Measurements from ENCODE around the gene PPIL6. TPM values are rescaled to one million over a fixed set of nuclear protein-coding genes. Genes with fewer than 3 reads are reported as not detected.
A peak's percentile ranks its signal among the peaks of the same experiment; 100 is the strongest.
"Not testable (repeated sequence)": the region's sequence is repeated elsewhere in the genome, so short reads cannot be mapped to it uniquely, and the experiment has no call there.

Gene PPIL6
- total RNA-seq, 1 experiment from 2014 or later, result 1.6 TPM

DNA sequence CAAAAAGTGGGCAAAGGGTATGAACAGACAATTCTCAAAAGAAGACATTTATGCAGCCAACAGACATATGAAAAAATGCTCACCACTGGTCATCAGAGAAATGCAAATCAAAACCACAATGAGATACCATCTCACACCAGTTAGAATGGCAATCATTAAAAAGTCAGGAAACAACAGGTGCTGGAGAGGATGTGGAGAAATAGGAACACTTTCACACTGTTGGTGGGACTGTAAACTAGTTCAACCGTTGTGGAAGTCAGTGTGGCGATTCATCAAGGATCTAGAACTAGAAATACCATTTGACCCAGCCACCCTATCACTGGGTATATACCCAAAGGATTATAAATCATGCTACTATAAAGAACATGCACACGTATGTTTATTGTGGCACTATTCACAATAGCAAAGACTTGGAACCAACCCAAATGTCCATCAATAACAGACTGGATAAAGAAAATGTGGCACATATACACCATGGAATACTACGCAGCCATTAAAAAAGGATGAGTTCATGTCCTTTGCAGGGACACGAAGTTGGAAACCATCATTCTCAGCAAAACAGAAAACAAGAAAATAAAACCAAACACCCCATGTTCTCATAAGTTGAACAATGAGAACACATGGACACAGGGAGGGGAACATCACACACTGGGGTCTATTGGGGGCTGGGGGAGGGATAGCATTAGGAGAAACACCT, 75.9 kb downstream of the PPIL6 start:
- DNase-seq (ENCODE audit: low read depth), result not testable (repeated sequence)

DNA sequence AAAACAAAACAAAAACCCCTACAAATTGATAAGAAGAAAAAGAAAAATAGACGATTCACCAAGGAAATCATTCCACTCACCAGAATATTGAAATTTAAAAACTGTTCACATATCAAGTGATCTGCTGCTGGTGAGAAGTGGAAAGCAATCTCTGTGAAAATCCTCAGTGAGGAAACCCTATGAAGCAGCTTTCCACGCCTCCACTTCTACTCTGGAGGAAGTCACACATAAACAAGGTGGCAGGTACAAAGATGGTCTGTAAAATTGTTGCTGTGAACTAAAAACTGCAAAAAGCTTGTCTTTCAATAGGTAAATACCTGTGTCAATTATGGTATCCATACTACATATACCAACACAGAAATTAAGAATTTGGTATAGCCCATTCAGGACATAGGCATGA, 76.7 kb downstream of the PPIL6 start:
- no peak for DNase-seq (ENCODE audit: low read depth)

DNA sequence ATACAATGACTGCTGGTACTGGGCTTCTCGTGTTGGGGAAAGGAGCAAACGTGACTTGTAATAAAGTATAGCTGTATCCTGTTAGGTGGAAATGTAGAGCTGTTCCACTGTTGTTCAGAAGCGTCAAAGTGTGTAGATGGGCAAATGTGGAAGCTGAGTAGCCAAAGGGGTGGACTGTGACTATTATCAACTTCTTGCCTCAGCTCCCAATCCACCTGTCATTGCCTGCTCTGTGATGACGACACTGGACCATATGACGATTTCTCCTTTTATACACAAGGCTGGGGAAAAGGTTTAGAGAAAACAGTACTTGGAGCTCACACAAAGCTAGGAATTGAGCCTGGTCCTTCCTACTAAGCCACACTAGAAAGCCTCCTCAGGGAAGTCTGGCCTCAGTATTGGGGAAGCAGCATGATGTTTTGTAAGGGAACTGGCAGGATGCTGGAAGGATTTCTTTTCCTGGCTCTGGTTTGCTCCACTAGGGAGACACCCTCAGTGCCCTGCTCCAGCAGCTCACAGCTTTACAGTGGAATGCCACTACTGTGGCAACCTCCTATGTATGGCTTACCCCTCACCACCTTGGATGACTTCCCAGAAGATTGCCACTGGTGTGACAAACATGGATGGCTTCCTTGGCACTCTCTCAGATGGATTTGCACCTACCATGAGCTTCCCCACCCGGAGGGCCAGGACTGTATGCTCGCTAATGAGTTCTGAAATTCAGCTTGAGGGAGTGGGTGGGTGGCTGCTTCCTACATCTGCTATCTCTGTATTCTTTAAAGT, 78.1 kb downstream of the PPIL6 start:
- DNase-seq (ENCODE audit: low read depth), result no peak

DNA sequence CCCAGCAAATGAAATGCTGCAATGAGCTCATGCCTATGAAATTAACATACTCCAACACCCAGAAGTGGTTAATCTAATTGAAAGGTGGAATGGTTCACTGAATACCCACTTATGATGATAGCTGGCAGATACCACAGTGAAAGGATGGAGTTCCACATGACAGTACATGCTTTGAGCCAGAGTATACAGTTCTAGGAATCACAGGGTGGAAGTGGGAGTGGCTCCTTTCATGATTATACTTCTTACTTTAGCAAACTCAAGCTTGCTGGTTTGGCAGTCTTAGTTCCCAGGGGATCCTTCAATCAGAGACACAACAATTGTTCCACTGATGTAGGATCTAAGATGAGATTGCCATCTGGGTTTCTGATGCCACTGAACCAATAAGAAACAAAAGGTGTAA, 79.6 kb downstream of the PPIL6 start:
- no peak for DNase-seq (ENCODE audit: low read depth)

DNA sequence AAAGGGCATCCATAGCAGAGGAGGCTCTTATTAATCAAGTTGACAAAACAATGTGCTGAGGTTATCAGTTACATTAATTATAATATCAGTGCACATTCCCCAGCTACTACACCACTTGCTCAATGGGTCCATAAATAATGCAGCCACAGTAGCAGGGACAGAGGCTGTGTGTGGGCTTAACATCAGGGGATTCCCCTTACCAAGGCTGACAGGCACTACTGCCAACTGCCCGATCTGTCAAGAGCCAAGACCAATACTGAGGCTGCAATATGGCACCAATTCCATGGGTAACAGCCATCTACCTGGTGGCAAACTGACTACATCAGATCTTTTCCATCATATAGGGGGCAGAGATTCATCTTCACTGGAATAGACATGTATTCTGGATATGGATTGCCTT, 80.1 kb downstream of the PPIL6 start:
- DNase-seq (ENCODE audit: low read depth), result no peak

DNA sequence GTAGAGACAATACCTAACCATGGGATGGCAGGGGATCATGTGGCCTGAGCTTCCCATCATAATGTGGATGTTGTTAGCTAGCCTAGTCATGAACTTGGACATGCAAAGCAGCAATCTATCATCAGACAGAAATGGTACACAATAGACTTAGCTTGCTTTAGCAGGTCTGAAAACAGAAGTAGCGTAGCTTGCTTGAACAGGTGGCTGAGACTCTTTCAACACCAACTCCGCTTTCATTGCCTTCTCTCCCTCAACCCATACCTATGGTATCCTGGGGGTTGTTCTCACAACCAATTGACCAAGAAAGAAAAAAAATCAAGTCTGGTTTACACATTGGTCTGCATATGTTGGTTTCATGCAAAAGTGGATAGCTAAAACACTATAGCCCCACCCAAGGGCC, 81.2 kb downstream of the PPIL6 start:
- no peak for DNase-seq (ENCODE audit: low read depth)

DNA sequence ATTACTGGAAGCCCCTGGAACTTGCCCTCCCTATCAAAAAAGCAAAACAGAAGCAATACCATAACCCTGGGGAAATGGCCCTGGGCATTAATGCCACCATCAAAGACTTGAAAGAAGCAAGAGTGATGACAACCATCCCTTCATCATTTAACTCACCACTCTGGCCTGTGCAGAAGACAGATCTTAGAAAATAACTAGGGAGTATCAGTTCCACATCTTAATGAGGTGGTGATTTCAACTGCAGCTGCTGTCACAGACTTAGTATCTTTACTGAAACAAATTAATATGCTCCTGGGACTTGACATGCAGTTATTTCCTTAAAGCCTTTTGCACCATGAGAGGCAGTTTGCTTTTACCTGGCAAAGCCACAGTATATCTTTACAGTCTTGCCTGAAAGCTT, 82.2 kb downstream of the PPIL6 start:
- no peak for DNase-seq (ENCODE audit: low read depth)

DNA sequence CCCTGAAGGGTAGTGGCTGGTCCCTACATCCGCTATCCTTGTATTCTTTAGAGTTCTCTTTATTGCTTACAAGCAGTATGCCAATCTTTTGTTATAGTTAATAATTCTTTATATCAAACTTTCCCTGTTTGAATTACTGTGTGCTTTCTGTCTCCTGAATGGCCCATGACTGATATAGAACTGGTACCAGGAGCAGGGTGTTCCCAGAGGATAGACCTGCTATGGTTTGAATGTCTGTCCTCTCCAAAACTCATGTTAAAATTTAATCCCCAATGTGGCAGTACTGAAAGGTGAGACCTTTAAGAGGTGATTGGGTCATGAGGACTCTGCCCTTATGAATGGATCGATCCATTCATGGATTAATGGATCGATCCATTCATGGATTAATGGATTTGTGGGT, 84.2 kb downstream of the PPIL6 start:
- no peak for DNase-seq (ENCODE audit: low read depth)

DNA sequence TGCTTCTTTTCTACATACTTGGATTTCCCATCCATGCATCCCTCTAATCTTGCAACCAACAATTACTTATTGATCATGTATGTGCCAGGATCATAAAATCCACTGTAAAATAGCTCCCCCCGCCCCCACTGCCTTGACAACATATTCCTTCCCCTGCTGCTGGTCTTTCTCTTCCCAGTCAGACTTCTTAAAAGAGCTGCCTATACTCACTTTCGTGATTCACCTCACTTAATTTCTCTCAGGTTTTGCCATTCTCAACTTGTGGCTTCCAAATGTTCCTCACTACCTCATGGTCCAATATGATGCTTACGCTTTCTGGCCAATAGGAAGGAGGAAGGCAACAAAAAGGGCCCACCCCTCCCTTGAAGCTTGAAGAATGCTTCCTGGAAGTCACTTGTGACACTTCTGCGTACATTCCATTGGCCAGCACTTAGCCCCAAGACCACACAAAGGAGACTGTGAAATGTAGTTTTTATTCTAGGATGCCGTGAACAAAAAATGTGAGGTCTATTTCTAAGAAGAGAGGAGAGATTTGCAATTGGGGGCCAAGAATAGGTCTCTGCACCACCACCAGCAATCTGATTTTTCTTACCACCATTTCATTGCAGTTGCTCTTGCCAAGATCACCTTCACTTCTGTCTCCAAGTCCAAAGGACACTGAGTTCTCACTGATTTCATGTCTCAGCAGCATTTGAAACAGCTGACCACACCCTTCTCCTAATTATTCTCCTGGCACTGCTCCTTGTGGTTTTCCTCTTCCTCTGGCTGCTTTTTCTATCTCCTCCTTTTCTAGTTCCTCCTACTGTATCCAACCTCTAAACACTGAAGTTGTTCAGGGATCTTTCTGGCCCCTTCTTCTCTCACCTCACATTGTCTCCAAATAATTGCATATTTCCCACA, 88.9 kb downstream of the PPIL6 start:
- DNase-seq (ENCODE audit: low read depth), result peak; percentile 48

DNA sequence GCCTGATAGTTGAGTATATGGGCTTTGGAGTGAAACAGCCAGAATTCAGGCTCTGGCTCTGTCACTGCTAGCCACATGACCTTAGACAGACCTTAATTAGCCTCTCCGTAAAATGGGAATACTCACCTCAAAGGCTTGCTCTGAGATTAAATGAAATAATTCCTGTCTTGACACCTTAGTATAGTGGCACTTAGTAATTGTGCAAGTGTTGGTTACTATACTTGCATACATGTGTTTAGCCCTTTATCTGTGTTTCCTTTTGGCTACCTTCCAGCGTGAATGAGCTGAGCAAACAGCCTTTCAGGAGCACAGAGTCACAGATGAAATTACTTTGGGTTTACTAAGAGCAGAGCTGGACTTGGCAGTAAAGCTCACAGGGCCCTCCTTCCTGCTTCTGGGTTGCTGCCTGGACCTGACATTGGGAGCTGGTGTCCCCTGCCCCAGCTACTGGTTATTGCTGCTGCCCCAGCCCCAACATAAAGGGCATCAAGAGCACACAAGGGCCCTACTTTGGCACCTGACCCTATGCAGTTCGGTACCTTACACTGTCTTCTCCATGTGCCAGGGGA, 90.9 kb downstream of the PPIL6 start:
- DNase-seq (ENCODE audit: low read depth), result peak; percentile 41

DNA sequence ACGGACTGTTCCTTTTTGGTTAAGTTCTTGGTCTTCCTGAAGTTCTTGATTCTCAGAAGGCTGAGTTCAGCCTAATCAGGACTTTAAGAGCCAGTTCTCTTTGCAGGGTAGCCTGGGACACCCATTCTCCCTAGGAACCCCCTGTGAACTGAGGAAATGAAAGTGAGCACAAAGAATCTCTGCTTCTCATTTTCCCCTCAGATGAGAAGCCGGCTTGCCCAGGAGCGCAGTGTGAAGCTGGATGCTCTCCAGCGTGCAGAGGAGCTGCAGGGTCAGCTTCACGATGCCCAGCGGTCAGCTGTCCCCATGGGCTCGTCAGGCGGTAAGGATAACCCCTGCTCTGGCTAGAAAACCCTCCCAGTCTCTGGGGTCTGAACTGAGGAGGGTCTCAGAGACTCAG, 92.2 kb downstream of the PPIL6 start:
- no peak for DNase-seq (ENCODE audit: low read depth)

DNA sequence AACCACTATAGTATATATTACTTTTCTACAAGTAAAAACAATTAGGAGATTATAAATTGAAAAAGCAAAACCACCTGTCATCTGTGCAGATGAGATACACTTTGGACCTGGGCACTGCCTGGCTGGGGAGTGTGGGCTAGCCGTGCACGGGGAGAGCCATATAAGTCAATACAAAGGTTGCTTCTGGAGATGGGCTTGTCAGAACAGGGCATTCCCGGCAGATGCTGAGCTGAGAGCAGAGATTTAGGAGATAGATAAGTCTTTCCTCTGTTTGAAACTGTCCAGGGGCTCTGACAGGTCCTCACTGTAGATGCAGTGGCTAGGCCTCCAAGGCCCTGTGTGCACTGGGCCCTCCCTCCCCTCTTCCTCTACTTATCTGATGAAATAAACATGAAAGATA, 92.6 kb downstream of the PPIL6 start:
- DNase-seq (ENCODE audit: low read depth), result no peak

DNA sequence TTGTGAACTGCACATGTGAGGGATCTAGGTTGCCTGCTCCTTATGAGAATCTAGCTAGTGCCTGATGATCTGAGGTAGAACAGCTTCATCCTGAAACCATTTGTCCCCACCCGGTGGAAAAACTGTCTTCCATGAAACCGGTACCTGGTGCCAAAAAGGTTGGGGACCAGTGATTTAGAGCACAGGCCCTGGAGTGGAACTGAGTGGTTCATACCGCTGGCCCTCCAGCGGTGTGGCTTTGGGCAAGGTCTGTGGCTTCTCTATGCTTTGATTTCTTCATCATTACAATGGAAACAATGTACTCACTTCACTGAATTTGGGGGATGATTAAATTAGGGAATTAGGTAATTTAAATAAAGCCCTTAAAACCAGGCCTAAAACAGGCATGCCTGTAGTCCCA, 94.4 kb downstream of the PPIL6 start:
- DNase-seq (ENCODE audit: low read depth), result no peak

DNA sequence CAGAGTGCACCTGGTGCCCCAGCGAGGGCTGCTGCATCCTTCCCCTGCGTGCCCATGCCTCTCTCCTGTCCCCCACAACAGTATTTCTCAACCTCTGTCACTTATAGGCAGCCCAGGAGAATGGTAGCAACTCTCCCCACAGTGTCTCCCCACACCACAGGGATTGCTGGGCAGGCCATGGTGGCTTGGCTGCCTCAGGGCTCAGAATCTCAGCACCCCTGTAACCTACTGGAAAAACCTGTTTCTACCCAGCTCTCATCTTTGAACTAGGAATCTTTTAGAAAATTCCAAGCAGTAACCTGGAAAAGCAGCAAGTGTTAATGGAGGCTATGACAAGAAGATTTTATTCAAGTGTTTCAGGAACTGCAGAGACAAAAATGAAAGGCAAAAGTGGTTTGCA, 96.2 kb downstream of the PPIL6 start:
- no peak for DNase-seq (ENCODE audit: low read depth)

DNA sequence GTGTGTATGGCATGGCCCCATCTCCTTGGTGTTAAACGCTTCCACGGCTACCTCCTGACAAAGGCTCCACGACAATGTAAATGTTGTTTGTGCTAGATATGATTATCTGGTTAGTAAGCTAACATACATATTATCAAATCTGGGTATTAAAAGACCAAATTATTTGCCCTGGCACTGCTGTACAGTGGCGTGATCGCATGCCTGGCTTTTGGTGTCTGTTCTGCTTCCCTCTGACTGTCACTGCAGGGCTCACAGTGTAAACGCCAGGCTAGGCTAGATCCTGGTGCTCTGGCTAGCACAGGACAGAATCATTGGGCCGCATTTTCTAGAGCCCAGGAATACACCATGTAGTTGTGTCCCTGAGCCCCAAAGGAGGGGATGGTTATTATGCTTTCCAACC, 96.9 kb downstream of the PPIL6 start:
- DNase-seq (ENCODE audit: low read depth), result no peak

DNA sequence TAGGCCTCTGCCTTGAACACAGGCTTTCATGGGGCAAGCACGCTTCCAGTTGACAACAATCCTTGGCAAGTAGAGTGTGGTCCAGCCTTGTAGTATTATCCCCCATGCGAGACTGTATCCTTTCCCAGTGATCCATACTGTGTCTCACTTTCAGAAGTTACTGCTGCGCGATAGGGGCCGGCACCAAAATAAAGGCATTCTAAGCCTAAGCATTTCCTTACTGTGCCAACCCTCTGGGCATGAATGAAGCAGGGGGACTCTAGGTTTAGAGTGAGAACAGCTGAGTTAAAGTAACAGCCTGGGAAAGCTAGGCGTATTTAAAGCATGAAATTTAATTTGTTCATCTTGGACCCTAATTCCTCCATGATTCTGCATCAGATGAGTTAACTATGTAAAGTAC, 97.5 kb downstream of the PPIL6 start:
- DNase-seq (ENCODE audit: low read depth), result no peak

DNA sequence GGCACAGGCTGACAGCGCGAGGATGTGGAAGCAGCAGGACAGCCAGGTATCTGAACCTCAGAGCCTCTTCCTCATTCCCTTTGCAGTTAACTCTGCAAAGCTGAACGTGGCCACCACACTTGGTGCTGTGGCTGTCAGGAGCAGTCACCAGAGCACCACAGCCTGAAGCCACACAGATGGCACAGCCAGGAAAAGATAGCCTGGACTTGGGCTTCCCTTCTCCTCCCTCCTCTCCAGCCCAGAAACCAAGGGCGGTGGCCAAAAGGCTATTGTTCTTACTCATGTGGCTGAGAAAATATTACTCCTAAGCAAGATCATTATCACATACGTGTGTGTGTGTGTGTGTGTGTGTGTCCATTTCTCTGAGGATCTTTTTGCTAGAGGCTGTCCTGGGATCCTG, 97.9 kb downstream of the PPIL6 start:
- DNase-seq (ENCODE audit: low read depth), result no peak

DNA sequence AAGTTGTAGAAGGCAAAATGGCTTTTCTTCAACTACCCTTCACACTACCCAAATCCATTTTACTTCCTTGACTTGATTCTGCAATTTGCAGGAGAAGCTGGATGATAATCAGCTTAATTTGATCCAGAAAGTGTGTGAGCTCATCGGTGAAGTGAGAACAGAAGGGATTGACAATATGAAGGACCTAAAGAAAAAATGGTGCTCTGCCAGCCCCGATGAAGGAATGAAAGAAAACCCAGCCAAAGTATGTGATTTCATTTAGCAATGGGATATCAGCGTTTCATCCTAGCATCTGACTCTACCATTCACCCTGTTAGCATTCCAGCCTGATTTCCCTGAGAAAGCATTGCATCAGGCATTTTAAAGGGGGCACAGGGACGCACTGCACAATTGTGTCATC, 99.6 kb downstream of the PPIL6 start:
- no peak for DNase-seq (ENCODE audit: low read depth)

Data from LHCN-M2 (cell line).